Measurements from ENCODE around the gene LONP2. TPM values are rescaled to one million over a fixed set of nuclear protein-coding genes. Genes with fewer than 3 reads are reported as not detected.

The LONP2 gene
- total and polyA plus RNA-seq, 9 of the 15 experiments (the other 6 are each of a cell fraction or from before 2014, with no cell fraction given) = 8.1 to 41.2 (median 25.6) TPM

GRCh38 chr16:48247311-48247710 is 3.2 kb downstream of the LONP2 start, which contains the start of gene ABCC11 (continued):
- TF ChIP-seq ZNF518B (CRISPR knock-in tag; IDR thresholded peaks at IDR 0.05) = no peak

- Histone ChIP-seq H3K9me1 (ENCODE audit: control insufficient read depth, insufficient read depth, low read length) (no peaks in the 10 kb centered on the region), H3K4me3 (no peak overlapping the region), H4K20me1 (replicated peaks; ENCODE audit: control insufficient read depth, insufficient read depth, low read length) (0 out of 2 replicates have a peak, but pooled peaks cover 4% of the 10 kb centered on the region), H3K9ac (ENCODE audit: insufficient read depth in 1 of 2, low read depth in 2 of 2, low read length in 2 of 2) (no peak overlapping the region), H3K27me3 (ENCODE audit: control insufficient read depth in 2 of 2, insufficient read depth in 2 of 2, low read length in 2 of 2) (no peaks in the 10 kb centered on the region), H3K4me2 (ENCODE audit: insufficient read depth, low read length) (no peak overlapping the region), H3K79me2 (ENCODE audit: control insufficient read depth, insufficient read depth, low read length) (peaks cover 57% of the 10 kb centered on the region), H3K4me1 (replicated peaks in 1 of 2; ENCODE audit: control insufficient read depth in 2 of 2, insufficient read depth in 2 of 2, low read length in 2 of 2) (peaks cover 0 to 4% of the 10 kb centered on the region in 2 experiments; a peak in 1 of 5 replicates), H2AFZ (ENCODE audit: low read depth, low read length) (no peak overlapping the region), H3K27ac (ENCODE audit: extremely low read depth, low read depth, low read length) (no peak overlapping the region), H3K9me3 (replicated peaks; ENCODE audit: control insufficient read depth, insufficient read depth, low read depth, low read length) (no peaks in the 10 kb centered on the region), H3K36me3 (ENCODE audit: control insufficient read depth, insufficient read depth, low read length) (peaks cover 33% of the 10 kb centered on the region)
- POLR2A ChIA-PET = interaction anchor here (1.3 to 1.5 kb wide), 2 partner anchors 13 to 114 kb away, joined by 3 to 4 read pairs; no protein-coding TSS in a partner anchor
- ATAC-seq = no peak
- no TSS peak for BruUV-seq (replicated peaks)
- DNase-seq (ENCODE audit: extremely low read depth in 1 of 4, low spot score in 3 of 4) = no peak
- in situ Hi-C loops (cut with MboI) (no loop called here), intact Hi-C loops (cut with micrococcal nuclease) (no loop called here)
- WGBS (ENCODE audit: insufficient coverage, low coverage, missing lambda C conversion rate) = 94% methylated on average over 5 of the region's 5 CpGs
- no peak for FAIRE-seq
- CTCF ChIA-PET (ENCODE audit: low intra/inter-chr PET ratio) = no interaction called here
- no peak for TF ChIP-seq HSF4 (CRISPR knock-in tag; IDR thresholded peaks at IDR 0.05; ENCODE audit: borderline replicate concordance)
- TF ChIP-seq ZBTB40 (IDR thresholded peaks at IDR 0.05) = no peak
- no peak for TF ChIP-seq ZBTB40 (CRISPR knock-in tag; IDR thresholded peaks at IDR 0.05)
- no peak for TF ChIP-seq ZNF75A (CRISPR knock-in tag; IDR thresholded peaks at IDR 0.05)
- no peak for TF ChIP-seq NONO (IDR thresholded peaks at IDR 0.05; ENCODE audit: low read depth in 2 of 2, low read length in 1 of 2)
- TF ChIP-seq ZNF696 (CRISPR knock-in tag; conservative IDR thresholded peaks at IDR 0.05) = no peak
Observed at GRCh38 chr16:48250520-48251278, 6.6 kb downstream of the LONP2 start.
